ENCODE measurements around the gene MYL4.

DNA sequence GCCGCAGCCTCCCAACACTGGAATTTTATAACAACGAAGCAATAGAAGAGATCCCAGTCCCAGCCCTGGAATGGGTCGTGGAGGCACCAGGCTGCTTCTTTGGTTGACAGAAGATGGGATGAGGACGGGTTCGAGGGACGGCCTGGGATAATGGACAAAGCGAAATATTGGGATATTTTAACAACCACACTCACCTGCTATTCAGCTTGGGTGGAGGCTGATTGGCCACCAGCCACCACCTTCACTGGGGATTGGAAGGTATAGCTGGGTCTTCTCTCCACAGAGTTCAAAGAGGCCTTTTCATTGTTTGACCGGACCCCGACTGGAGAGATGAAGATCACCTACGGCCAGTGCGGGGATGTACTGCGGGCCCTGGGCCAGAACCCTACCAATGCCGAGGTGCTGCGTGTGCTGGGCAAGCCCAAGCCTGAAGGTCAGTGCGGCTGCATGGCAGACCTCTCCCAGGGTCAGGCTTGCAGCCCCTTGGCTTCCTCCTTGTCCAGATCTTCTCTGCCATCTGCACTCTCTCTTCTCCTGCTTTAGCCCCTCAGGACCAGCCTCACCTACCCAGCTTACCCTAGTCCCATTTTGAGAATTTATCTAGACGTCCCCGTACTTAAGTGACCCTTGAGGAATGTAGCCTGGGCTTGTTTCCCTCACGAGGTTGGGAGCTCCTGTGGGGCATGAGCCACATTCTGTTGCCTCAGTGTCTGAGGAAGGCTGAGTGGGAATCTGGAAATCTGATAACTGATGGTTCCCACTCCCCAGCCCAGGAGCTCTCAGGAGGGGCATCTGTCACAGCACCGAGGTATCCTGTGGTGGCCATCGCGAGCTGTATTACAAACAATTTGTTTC is 10.7 kb downstream of the MYL4 start:
- TF ChIP-seq, protein P1, sequence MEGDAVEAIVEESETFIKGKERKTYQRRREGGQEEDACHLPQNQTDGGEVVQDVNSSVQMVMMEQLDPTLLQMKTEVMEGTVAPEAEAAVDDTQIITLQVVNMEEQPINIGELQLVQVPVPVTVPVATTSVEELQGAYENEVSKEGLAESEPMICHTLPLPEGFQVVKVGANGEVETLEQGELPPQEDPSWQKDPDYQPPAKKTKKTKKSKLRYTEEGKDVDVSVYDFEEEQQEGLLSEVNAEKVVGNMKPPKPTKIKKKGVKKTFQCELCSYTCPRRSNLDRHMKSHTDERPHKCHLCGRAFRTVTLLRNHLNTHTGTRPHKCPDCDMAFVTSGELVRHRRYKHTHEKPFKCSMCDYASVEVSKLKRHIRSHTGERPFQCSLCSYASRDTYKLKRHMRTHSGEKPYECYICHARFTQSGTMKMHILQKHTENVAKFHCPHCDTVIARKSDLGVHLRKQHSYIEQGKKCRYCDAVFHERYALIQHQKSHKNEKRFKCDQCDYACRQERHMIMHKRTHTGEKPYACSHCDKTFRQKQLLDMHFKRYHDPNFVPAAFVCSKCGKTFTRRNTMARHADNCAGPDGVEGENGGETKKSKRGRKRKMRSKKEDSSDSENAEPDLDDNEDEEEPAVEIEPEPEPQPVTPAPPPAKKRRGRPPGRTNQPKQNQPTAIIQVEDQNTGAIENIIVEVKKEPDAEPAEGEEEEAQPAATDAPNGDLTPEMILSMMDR (IDR thresholded peaks at IDR 0.05): no peak
- TF ChIP-seq POLR2AphosphoS5 (IDR thresholded peaks at IDR 0.05) (no peak), POLR2A (IDR thresholded peaks at IDR 0.05) (no peak), EP300 (IDR thresholded peaks at IDR 0.05) (no peak)

Measured in gastroesophageal sphincter (tissue), 3 donors.